HL-60 (cell line): ENCODE data around the gene DENND6B.

Experiments
- DNase-seq, 2 experiments: peaks; one replicate each; pipeline ENCODE4 v3.0.0-alpha.2; 2010 to 2020; ENCODE audit warnings: low read depth in 1 of 2, low spot score in 1 of 2
- H3K27ac ChIP-seq: fragments of 250-450 bp; sonication (Bioruptor Pico); replicated peaks from 2 replicates; pipeline ENCODE4 v1.5.1; 2020; ENCODE audit warnings: mild to moderate bottlenecking, moderate library complexity
- H3K27me3 ChIP-seq: fragments of 250-450 bp; sonication (Bioruptor Pico); 2 replicates; pipeline ENCODE4 v1.5.1; 2021; ENCODE audit warnings: mild to moderate bottlenecking, moderate library complexity; ENCODE audit not compliant: insufficient read depth, poor library complexity, severe bottlenecking
- H3K4me3 ChIP-seq: replicated peaks from 2 replicates; pipeline ENCODE4 v1.5.1; 2011; ENCODE audit warnings: mild to moderate bottlenecking, control low read depth, low read length; ENCODE audit not compliant: insufficient read depth
- CTCF ChIP-seq: IDR thresholded peaks from one replicate; pipeline ENCODE4 v1.5.1; 2011; ENCODE audit warnings: low read length, control low read depth, inconsistent platforms; ENCODE audit not compliant: insufficient read depth
- GABPA ChIP-seq: IDR thresholded peaks from 2 replicates; pipeline ENCODE4 v1.6.1; 2012; ENCODE audit warnings: low read depth
- POLR2AphosphoS5 ChIP-seq: IDR thresholded peaks from 2 replicates; pipeline ENCODE4 v1.6.1; 2012; ENCODE audit warnings: low read depth
- REST ChIP-seq: IDR thresholded peaks from 2 replicates; pipeline ENCODE4 v1.6.1; 2012; ENCODE audit warnings: low read depth; ENCODE audit not compliant: insufficient replicate concordance
- SPI1 ChIP-seq: IDR thresholded peaks from 2 replicates; pipeline ENCODE4 v1.6.1; 2012; ENCODE audit warnings: low read depth, mild to moderate bottlenecking, borderline replicate concordance

Gene DENND6B

GRCh38 chr22:50260434-50260800 is 66.4 kb downstream of the DENND6B start:
- DNase-seq, result no peak
- Histone ChIP-seq H3K4me3 (peak overlapping the region; percentile 68), H3K27me3 (no peaks in the 10 kb centered on the region), H3K27ac (peak overlapping the region; percentile 63)
- TF ChIP-seq CTCF (no peak), REST (no peak)

GRCh38 chr22:50259302-50259701 is 67.5 kb downstream of the DENND6B start:
- no peak for DNase-seq
- Histone ChIP-seq H3K4me3 (no peak overlapping the region), H3K27me3 (no peaks in the 10 kb centered on the region), H3K27ac (no peak overlapping the region)
- TF ChIP-seq POLR2AphosphoS5, result no peak
- no peak for TF ChIP-seq GABPA
- TF ChIP-seq REST, result no peak
- no peak for TF ChIP-seq SPI1
- TF ChIP-seq CTCF, result no peak
